ENCODE data around the gene NBEA.
"Not testable (repeated sequence)": the region's sequence is repeated elsewhere in the genome, so short reads cannot be mapped to it uniquely, and the experiment has no call there.

Gene NBEA

DNA sequence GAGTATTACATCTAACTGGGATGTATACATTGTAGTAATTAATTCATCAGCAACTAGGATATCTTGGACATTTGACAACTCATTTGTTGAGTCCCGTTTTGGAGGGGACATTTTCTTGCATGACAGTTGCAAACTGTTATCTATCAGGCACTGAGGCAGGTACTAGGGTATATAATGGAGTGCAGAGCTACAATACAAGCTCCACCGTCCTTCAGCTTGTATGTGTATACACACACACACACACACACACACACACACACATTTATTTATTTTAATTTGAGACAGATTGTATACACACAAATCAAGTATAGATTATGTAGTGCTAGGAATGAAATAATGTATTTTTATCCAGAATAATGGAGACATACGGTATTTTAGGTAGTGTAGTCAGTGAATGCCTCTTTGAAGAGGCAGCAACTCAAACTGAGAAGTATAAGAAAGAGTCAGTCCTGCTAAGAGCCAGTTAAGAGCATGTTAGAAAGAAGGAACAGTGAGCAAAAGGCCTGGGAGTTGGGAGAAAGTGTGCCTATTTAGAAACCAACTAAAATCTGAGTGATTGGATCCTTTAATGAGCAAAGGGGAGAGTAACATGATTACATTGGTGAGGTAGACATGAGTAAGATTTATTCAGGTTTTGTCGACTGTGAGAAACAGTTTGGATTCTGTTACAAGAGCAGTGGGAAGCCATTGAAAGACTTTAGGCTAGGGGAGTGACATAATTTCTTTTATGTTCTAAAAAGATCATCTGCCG, 74.5 kb downstream of the NBEA start:
- TF ChIP-seq CTCF (IDR thresholded peaks at IDR 0.05; ENCODE audit: control insufficient read depth, extremely low read depth, insufficient read depth) = no peak
- no peak overlapping the region for H3K4me3 ChIP-seq (ENCODE audit: low read depth, low read length)
- DNase-seq (ENCODE audit: low read depth) = no peak

DNA sequence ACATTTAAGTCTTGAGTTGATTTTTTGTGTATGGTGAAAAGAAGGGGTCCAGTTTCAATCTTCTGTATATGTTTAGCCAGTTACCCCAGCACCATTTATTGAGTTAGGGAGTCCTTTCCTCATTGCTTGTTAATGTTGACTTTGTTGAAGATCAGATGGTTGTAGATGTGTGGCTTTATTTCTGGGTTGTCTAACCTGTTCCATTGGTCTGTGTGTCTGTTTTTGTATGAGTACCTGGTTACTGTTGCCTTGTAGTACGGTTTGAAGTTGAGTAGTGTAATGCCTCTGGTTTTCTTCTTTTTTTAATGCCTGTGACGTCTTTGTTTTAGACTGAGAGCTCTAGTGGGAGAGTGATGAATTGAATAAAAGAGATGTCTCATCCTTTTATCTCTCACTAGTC, 83.2 kb downstream of the NBEA start:
- no peak for DNase-seq (ENCODE audit: low read depth)
- no peak for TF ChIP-seq CTCF (IDR thresholded peaks at IDR 0.05; ENCODE audit: control insufficient read depth, extremely low read depth, insufficient read depth)
- no peak overlapping the region for H3K4me3 ChIP-seq (ENCODE audit: low read depth, low read length)

DNA sequence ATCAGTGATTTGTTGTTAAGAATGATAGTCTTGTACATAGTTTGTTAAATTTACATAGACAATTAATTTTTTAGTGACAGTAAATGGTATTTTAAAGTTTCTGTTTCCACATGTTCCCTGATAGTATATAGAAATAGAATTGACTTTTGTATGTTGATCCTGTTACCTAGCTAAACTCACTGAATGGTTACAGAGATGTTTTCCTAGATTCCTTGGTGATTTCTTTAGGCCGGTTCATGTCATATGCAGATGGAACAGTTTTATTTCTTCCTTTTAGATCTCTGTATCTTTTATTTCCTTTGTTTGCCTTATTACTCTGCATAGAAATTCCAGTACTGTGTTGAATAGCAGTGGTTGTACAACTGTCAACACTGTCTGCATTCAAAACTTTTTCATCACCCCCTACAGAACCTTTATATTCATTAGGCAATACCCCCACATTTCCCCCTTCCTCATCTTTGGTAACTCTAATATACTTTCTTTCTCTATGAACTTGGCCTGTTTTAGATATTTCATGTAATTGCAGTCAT, 86.3 kb downstream of the NBEA start:
- no peak for DNase-seq (ENCODE audit: low read depth)
- no peak for TF ChIP-seq CTCF (IDR thresholded peaks at IDR 0.05; ENCODE audit: control insufficient read depth, extremely low read depth, insufficient read depth)
- no peak overlapping the region for H3K4me3 ChIP-seq (ENCODE audit: low read depth, low read length)

DNA sequence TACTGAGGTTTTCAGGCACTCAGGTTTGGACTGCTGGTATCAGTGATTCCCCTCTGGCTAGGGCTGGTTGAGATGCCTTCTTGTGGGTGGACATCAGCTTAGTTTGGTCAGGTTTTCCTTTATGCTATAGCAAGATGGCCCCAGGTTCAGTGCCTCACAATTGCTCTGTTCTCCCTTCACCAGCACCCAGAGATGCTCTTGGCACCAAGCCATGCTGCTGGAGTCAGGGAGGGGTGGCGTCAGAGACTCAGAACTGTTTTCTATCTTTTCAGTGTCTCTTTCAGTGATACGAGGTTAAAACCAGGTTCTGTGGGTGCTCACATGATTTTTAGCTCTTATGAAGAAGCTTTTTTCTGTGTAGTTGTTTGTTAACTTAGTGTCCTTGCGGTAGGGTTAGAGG, 96.9 kb downstream of the NBEA start:
- no peak for TF ChIP-seq CTCF (IDR thresholded peaks at IDR 0.05; ENCODE audit: control insufficient read depth, extremely low read depth, insufficient read depth)
- no peak for DNase-seq (ENCODE audit: low read depth)
- H3K4me3 ChIP-seq (ENCODE audit: low read depth, low read length) = no peak overlapping the region

- no peak for DNase-seq (ENCODE audit: low read depth)
- no peak for TF ChIP-seq CTCF (IDR thresholded peaks at IDR 0.05; ENCODE audit: control insufficient read depth, extremely low read depth, insufficient read depth)
- no peak overlapping the region for H3K4me3 ChIP-seq (ENCODE audit: low read depth, low read length)
Observed at GRCh38 chr13:35046587-35046986, 104.5 kb downstream of the NBEA start.

DNA sequence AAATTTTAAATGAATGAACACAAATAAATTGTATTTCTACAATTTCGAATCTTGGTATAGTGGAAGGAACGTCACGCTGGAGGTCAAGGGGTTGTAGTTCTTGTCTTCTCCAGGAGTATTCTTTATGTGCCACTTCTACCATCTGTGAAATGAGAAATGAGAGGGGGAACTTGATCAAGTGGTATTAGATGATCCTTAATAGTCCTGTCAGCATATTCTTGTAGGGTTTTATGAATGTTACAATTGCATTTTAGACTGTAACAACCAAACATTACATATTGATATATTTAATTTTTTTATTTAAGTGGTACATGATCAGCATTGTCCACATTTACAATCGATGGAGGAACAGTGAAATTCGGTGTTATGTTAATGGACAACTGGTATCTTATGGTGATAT, 113.6 kb downstream of the NBEA start:
- no peak for TF ChIP-seq CTCF (IDR thresholded peaks at IDR 0.05; ENCODE audit: control insufficient read depth, extremely low read depth, insufficient read depth)
- H3K4me3 ChIP-seq (ENCODE audit: low read depth, low read length) = no peak overlapping the region
- no peak for DNase-seq (ENCODE audit: low read depth)

- no peak overlapping the region for H3K4me3 ChIP-seq (ENCODE audit: low read depth, low read length)
- TF ChIP-seq CTCF (IDR thresholded peaks at IDR 0.05; ENCODE audit: control insufficient read depth, extremely low read depth, insufficient read depth) = no peak
- DNase-seq (ENCODE audit: low read depth) = no peak
Observed at GRCh38 chr13:35057858-35058257, 115.8 kb downstream of the NBEA start.

DNA sequence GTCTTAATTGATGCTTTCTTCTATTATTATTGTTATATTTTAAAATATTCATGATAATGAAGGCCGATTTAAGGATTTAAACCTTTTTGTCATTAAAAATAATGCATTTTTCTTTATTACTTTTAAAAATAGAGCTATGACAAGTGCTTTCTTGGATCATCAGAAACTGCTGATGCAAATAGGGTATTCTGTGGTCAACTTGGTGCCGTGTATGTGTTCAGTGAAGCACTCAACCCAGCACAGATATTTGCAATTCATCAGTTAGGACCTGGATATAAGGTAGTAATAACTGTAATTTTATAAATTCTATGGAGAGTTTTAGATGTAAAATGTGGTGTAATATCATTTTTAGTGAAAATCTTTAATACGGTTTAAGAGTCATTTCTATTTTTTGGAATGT, 116.5 kb downstream of the NBEA start:
- H3K4me3 ChIP-seq (ENCODE audit: low read depth, low read length); DNase-seq (ENCODE audit: low read depth): not testable (repeated sequence)
